Thyroid gland (tissue), 4 donors: ENCODE measurements around the gene SYCN. TPM values are rescaled to one million over a fixed set of nuclear protein-coding genes. Genes with fewer than 3 reads are reported as not detected.
A peak's percentile ranks its signal among the peaks of the same experiment; 100 is the strongest.

ENCODE experiments used
- DNase-seq, 2 donors: peaks; one replicate each; pipeline ENCODE4 v3.0.0-alpha.2; 2019
- H3K27ac ChIP-seq, 3 donors: fragments of 200-600 bp; sonication (generic); 1 replicate in 2 of 3; 2 replicates in 1 of 3; pipeline ENCODE4 v1.5.1; 2016 to 2019; ENCODE audit warnings: mild to moderate bottlenecking in 1 of 3, moderate library complexity in 1 of 3
- H3K27me3 ChIP-seq: fragments of 200-600 bp; sonication (generic); one replicate; pipeline ENCODE4 v1.5.1; 2019
- H3K36me3 ChIP-seq, 2 donors: fragments of 200-600 bp; sonication (generic); one replicate each; pipeline ENCODE4 v1.5.1; 2016 to 2019
- H3K4me1 ChIP-seq, 2 donors: fragments of 200-600 bp; sonication (generic); one replicate each; pipeline ENCODE4 v1.5.1; 2017 to 2019
- H3K4me3 ChIP-seq, 3 donors: fragments of 200-600 bp; sonication (generic); replicated peaks in 1 of 3; 1 replicate in 2 of 3; 2 replicates in 1 of 3; pipeline ENCODE4 v1.5.1; 2016; ENCODE audit warnings: mild to moderate bottlenecking in 1 of 3
- H3K9me3 ChIP-seq: fragments of 200-600 bp; sonication (generic); one replicate; pipeline ENCODE4 v1.5.1; 2017
- CTCF ChIP-seq, 6 experiments: fragments of 200-600 bp in 3 of 6; fragments of 450-650 bp in 3 of 6; sonication (generic) in 3 of 6; IDR thresholded peaks; one replicate each; pipeline ENCODE4 v1.5.1; 2016 to 2019; ENCODE audit warnings: antibody characterized with exemption in 6 of 6, mild to moderate bottlenecking in 2 of 6, inconsistent platforms in 1 of 6, moderate library complexity in 1 of 6
- POLR2A ChIP-seq, 2 donors: fragments of 450-650 bp; IDR thresholded peaks; one replicate each; pipeline ENCODE4 v1.6.1; 2017; ENCODE audit warnings: antibody characterized with exemption in 2 of 2, mild to moderate bottlenecking in 2 of 2, moderate library complexity in 1 of 2
- WGBS, 2 donors: methylation state at CpG; one replicate each; pipeline ENCODE4 v1.1.5; 2017; 5-methylcytosine and 5-hydroxymethylcytosine counted together
- intact Hi-C: fragments of 100-400 bp; cut with DNase I; formaldehyde crosslinking; loops from one replicate; pipeline ENCODE4 v1.15.1; 2023
- total RNA-seq, 4 donors: library from RNA; depleted of rRNA; stranded (reverse); fragments of >200 nt; gene quantifications; one replicate each; pipeline ENCODE4 v1.2.3, GENCODE V29; 2016

Gene SYCN
- total RNA-seq, 4 donors from 2014 or later: not detected

GRCh38 chr19:39157275-39157996 lies 46.6 kb downstream of the SYCN start:
- DNase-seq: no peak
- H3K9me3 ChIP-seq: no peaks in the 10 kb centered on the region
- intact Hi-C loops: no loop called here
- H3K27me3 ChIP-seq: no peaks in the 10 kb centered on the region
- TF ChIP-seq POLR2A (IDR thresholded peaks at IDR 0.05) (no peak), CTCF (IDR thresholded peaks at IDR 0.05) (no peak)
- peaks cover 39 to 70% of the 10 kb centered on the region in 2 donors for H3K4me1 ChIP-seq
- H3K36me3 ChIP-seq: no peaks in the 10 kb centered on the region
- 39 to 52% methylated on average over 14 to 16 of the region's 23 CpGs for WGBS, 2 donors
- H3K27ac ChIP-seq: peak overlapping the region; percentile 26 to 68 (median 55)
- no peak overlapping the region for H3K4me3 ChIP-seq

GRCh38 chr19:39156326-39157230 lies 47.5 kb downstream of the SYCN start:
- intact Hi-C loops: no loop called here
- Histone ChIP-seq H3K27me3 (no peaks in the 10 kb centered on the region), H3K4me3 (no peak overlapping the region), H3K9me3 (no peaks in the 10 kb centered on the region), H3K4me1 (peaks cover 39 to 70% of the 10 kb centered on the region in 2 donors), H3K27ac (peak overlapping the region; percentile 55 to 78 (median 68)), H3K36me3 (no peaks in the 10 kb centered on the region)
- peak; percentile 93 for DNase-seq
- TF ChIP-seq POLR2A (IDR thresholded peaks at IDR 0.05) (no peak), CTCF (IDR thresholded peaks at IDR 0.05) (no peak)
- WGBS, 2 donors: 36 to 48% methylated on average over 6 to 7 of the region's 24 CpGs

GRCh38 chr19:39155741-39156140 lies 48.3 kb downstream of the SYCN start:
- Histone ChIP-seq H3K36me3 (no peaks in the 10 kb centered on the region), H3K4me3 (no peak overlapping the region), H3K4me1 (peaks cover 37 to 63% of the 10 kb centered on the region in 2 donors), H3K9me3 (no peaks in the 10 kb centered on the region), H3K27me3 (no peaks in the 10 kb centered on the region), H3K27ac (peak overlapping the region; percentile 55 to 78 (median 68))
- 78 to 83% methylated on average over 14 to 15 of the region's 15 CpGs for WGBS, 2 donors
- no peak for TF ChIP-seq CTCF (IDR thresholded peaks at IDR 0.05)
- TF ChIP-seq POLR2A (IDR thresholded peaks at IDR 0.05): no peak
- intact Hi-C loops: no loop called here
- no peak for DNase-seq

- peak overlapping the region; percentile 64 to 78 (median 68) for H3K27ac ChIP-seq
- 68 to 74% methylated on average over 8 to 9 of the region's 11 CpGs for WGBS, 2 donors
- H3K4me1 ChIP-seq: peaks cover 35 to 58% of the 10 kb centered on the region in 2 donors
- no peaks in the 10 kb centered on the region for H3K9me3 ChIP-seq
- DNase-seq: no peak
- no peaks in the 10 kb centered on the region for H3K27me3 ChIP-seq
- H3K4me3 ChIP-seq: no peak overlapping the region
- intact Hi-C loops: no loop called here
- no peak for TF ChIP-seq POLR2A (IDR thresholded peaks at IDR 0.05)
- no peak for TF ChIP-seq CTCF (IDR thresholded peaks at IDR 0.05)
- no peaks in the 10 kb centered on the region for H3K36me3 ChIP-seq
Measured at GRCh38 chr19:39155114-39155700, 48.9 kb downstream of the SYCN start.
